ENCODE data around the gene APOBEC2. TPM values are rescaled to one million over a fixed set of nuclear protein-coding genes. Genes with fewer than 3 reads are reported as not detected.
A peak's percentile ranks its signal among the peaks of the same experiment; 100 is the strongest.

Gene APOBEC2
- total and polyA plus RNA-seq, 2 donors from 2014 or later, result not detected

GRCh38 chr6:41040101-41040939, 12.7 kb upstream of the APOBEC2 start:
- peak in 3 of 5 donors; percentile 44 to 90 (median 61) for DNase-seq
- peak overlapping the region in 1 of 3 donors; percentile 47 for H3K9ac ChIP-seq (ENCODE audit: low read length in 3 of 3)

DNA sequence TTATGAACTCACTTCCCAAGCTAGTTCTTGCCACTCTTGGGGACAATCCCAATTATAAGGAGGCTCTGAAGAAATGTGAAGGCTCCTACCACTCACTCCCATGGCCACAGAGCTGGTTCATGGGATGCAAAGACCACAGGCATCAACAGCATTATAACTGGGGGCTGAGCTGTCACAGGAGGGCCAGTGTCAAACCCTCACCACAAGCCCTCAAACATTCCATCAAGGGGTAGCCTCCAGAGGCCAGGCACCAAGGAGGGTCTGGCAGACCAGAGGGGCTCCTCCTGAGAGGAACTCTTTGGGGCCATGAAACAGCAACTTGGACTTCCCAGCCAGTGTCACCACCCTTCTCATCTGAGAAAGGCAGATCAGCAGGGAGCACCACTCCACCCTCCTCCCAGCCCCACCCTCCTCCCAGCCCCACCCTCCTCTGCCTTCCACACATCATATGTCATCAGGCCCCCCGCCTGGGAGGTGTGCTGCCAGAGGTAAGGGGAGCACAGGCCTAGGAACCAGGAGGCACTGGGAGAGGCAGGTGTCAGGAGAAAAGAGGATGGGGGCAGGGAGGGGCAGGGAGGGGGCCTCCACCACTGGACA, 12.0 kb upstream of the APOBEC2 start:
- FAIRE-seq (no peak), DNase-seq (no peak)
- Histone ChIP-seq H3K9me3 (ENCODE audit: control insufficient read depth in 2 of 3, insufficient read depth in 1 of 3, low read length in 3 of 3) (no peaks in the 10 kb centered on the region), H3K36me3 (ENCODE audit: control insufficient read depth in 2 of 3, insufficient read depth in 3 of 3, low read length in 3 of 3) (no peaks in the 10 kb centered on the region), H3K9ac (ENCODE audit: low read length in 3 of 3) (no peak overlapping the region), H3K27ac (ENCODE audit: low read depth in 2 of 2, low read length in 2 of 2) (peak overlapping the region; percentile 79 to 85), H3K27me3 (ENCODE audit: control insufficient read depth, insufficient read depth, low read length) (no peaks in the 10 kb centered on the region), H3K4me1 (ENCODE audit: control insufficient read depth in 2 of 3, insufficient read depth in 2 of 3, low read depth in 1 of 3, low read length in 3 of 3) (peaks cover 0 to 28% (median 8%) of the 10 kb centered on the region in 3 donors), H3K4me3 (ENCODE audit: low read length in 3 of 3) (no peak overlapping the region)
- TF ChIP-seq, protein P1, sequence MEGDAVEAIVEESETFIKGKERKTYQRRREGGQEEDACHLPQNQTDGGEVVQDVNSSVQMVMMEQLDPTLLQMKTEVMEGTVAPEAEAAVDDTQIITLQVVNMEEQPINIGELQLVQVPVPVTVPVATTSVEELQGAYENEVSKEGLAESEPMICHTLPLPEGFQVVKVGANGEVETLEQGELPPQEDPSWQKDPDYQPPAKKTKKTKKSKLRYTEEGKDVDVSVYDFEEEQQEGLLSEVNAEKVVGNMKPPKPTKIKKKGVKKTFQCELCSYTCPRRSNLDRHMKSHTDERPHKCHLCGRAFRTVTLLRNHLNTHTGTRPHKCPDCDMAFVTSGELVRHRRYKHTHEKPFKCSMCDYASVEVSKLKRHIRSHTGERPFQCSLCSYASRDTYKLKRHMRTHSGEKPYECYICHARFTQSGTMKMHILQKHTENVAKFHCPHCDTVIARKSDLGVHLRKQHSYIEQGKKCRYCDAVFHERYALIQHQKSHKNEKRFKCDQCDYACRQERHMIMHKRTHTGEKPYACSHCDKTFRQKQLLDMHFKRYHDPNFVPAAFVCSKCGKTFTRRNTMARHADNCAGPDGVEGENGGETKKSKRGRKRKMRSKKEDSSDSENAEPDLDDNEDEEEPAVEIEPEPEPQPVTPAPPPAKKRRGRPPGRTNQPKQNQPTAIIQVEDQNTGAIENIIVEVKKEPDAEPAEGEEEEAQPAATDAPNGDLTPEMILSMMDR (IDR thresholded peaks at IDR 0.05; ENCODE audit: borderline replicate concordance, extremely low read depth, insufficient read depth), result no peak
- intact Hi-C loops (cut with DNase I), result no loop called here

More at GRCh38 chr6:41040101-41040939, 12.7 kb upstream of the APOBEC2 start:
- no peak for FAIRE-seq
- TF ChIP-seq, protein P1 (IDR thresholded peaks at IDR 0.05; ENCODE audit: borderline replicate concordance, extremely low read depth, insufficient read depth), result no peak
- H3K27ac ChIP-seq (ENCODE audit: low read depth in 2 of 2, low read length in 2 of 2), result peak overlapping the region; percentile 86 to 91
- H3K4me1 ChIP-seq (ENCODE audit: control insufficient read depth in 2 of 3, insufficient read depth in 2 of 3, low read depth in 1 of 3, low read length in 3 of 3), result peaks cover 0 to 23% (median 5%) of the 10 kb centered on the region in 3 donors
- H3K9me3 ChIP-seq (ENCODE audit: control insufficient read depth in 2 of 3, insufficient read depth in 1 of 3, low read length in 3 of 3), result no peaks in the 10 kb centered on the region
- H3K36me3 ChIP-seq (ENCODE audit: control insufficient read depth in 2 of 3, insufficient read depth in 3 of 3, low read length in 3 of 3), result no peaks in the 10 kb centered on the region
- intact Hi-C loops (cut with DNase I), result no loop called here
- H3K4me3 ChIP-seq (ENCODE audit: low read length in 3 of 3), result peak overlapping the region in 2 of 3 donors; percentile 30 to 42
- no peaks in the 10 kb centered on the region for H3K27me3 ChIP-seq (ENCODE audit: control insufficient read depth, insufficient read depth, low read length)

DNA sequence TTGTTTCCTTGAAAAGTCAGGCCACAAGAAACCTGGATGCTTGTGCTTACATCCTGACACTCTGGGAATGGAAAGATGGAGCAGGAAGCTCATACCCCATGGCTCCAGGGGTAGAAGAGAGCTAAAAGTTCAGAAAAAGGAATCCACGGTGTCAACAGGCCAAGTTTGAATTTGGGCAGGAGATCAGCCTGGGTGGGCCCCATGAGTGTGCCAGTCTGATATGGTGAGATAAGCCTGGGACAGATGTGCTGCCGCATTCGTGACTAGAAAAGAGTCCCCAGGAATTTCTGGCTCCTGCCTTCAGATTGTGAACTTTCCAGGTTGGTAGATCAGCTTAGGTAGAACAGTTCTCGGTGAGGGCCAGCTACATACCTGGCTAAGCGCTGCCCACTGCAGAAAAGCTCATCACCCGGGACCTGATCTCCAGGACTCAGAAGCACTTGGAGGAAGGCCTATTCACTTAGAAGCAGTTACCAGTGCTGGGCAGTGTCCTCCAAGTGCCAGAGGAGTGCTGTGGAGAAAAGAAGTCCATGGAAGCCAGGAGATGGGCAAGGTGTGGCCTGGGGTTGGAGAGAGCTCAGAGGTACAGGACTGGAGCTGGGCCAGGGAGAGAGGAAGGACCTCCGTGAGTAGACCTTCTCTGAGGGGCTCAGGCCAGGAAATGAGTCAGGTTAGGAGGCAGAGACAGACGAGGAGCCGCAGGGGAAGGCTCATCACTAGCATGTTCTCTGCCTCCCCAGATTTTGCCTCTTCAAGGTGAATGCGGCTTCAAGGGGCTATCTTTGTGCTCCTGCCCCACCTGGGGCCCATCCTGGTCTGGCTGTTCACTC, 10.6 kb upstream of the APOBEC2 start, which contains the start of gene TSPO2:
TSS of gene TSPO2 (plus strand) at position 242 of the 830 bp plus-strand sequence. CDS start at position 761, 519 bp downstream.
- no peak for FAIRE-seq
- intact Hi-C loops (cut with DNase I), result no loop called here
- no peaks in the 10 kb centered on the region for H3K36me3 ChIP-seq (ENCODE audit: control insufficient read depth in 2 of 3, insufficient read depth in 3 of 3, low read length in 3 of 3)
- no peaks in the 10 kb centered on the region for H3K27me3 ChIP-seq (ENCODE audit: control insufficient read depth, insufficient read depth, low read length)
- H3K4me3 ChIP-seq (ENCODE audit: low read length in 3 of 3), result no peak within 1 kb of the TSS
- no peaks in the 10 kb centered on the region for H3K9me3 ChIP-seq (ENCODE audit: control insufficient read depth in 2 of 3, insufficient read depth in 1 of 3, low read length in 3 of 3)
- TF ChIP-seq, protein P1 (IDR thresholded peaks at IDR 0.05; ENCODE audit: borderline replicate concordance, extremely low read depth, insufficient read depth), result no peak
- peak within 1 kb of the TSS; percentile 79 to 85 for H3K27ac ChIP-seq (ENCODE audit: low read depth in 2 of 2, low read length in 2 of 2)
- no peak within 1 kb of the TSS for H3K9ac ChIP-seq (ENCODE audit: low read length in 3 of 3)
- H3K4me1 ChIP-seq (ENCODE audit: control insufficient read depth in 2 of 3, insufficient read depth in 2 of 3, low read depth in 1 of 3, low read length in 3 of 3), result peaks cover 0 to 23% (median 12%) of the 10 kb centered on the region in 3 donors
- no peak for DNase-seq

Measured in kidney (tissue), 14 donors.